WTC11 (cell line): ENCODE results near the gene HES5.

Experiments
- ATF1 ChIP-seq: sonication (generic); formaldehyde crosslinking; IDR thresholded peaks from 2 replicates; pipeline ENCODE4 v1.8.1; 2023; ENCODE audit warnings: mild to moderate bottlenecking, moderate library complexity, missing genetic modification reagents
- TEAD4 ChIP-seq: sonication (generic); formaldehyde crosslinking; IDR thresholded peaks from 2 replicates; pipeline ENCODE4 v1.8.0; 2022; ENCODE audit warnings: mild to moderate bottlenecking, missing genetic modification reagents
- TF ChIP-seq, protein P1 (sequence below): fragments of 200-600 bp; IDR thresholded peaks from 2 replicates; pipeline ENCODE4 v1.8.0; 2022; ENCODE audit warnings: antibody characterized with exemption

DNA sequence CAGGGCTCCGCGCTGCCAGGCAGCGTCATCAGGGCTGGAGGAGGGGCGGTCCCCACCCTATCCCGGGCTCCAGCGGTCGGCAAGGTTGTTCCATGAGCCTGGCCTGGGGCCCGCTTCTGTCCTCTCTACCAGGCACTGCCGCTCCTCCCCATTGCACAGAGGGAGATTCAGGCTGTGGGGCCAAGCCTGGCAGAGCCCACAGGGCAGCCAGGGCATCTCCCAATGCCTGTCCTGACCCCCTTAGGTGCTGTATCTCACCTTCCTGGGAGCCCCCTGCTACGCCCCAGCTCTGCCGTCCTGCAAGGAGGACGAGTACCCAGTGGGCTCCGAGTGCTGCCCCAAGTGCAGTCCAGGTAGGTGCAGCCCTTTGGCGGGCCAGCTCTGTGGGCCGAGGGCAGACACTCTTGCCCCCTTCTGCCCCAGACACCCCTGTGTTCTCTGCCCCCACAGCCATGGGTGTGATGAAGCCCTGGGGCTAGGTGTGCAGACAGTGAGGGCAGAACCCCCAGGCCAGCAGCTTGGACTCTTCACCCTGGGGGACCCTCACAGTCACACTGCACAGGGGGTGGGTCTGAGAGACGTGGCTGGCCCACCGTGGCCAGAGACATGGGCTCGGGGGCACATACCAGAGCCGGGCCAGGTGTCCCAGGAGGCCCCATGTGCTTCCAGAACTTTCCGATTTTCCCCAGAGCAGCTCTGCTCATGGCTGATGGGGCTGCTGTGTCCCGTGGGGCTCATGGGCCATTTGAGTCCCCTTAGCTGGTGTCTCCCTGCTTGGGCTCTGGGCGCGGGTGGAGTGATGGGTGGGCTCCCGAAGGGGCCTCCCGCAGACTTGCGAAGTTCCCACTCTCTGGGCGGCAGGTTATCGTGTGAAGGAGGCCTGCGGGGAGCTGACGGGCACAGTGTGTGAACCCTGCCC lies 27.7 kb upstream of the HES5 start:
- TF ChIP-seq, protein P1, sequence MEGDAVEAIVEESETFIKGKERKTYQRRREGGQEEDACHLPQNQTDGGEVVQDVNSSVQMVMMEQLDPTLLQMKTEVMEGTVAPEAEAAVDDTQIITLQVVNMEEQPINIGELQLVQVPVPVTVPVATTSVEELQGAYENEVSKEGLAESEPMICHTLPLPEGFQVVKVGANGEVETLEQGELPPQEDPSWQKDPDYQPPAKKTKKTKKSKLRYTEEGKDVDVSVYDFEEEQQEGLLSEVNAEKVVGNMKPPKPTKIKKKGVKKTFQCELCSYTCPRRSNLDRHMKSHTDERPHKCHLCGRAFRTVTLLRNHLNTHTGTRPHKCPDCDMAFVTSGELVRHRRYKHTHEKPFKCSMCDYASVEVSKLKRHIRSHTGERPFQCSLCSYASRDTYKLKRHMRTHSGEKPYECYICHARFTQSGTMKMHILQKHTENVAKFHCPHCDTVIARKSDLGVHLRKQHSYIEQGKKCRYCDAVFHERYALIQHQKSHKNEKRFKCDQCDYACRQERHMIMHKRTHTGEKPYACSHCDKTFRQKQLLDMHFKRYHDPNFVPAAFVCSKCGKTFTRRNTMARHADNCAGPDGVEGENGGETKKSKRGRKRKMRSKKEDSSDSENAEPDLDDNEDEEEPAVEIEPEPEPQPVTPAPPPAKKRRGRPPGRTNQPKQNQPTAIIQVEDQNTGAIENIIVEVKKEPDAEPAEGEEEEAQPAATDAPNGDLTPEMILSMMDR: no peak
- no peak for TF ChIP-seq TEAD4 (CRISPR knock-in tag)
- no peak for TF ChIP-seq ATF1
